ENCODE measurements around the gene MTHFD1L.

Gene MTHFD1L

DNA sequence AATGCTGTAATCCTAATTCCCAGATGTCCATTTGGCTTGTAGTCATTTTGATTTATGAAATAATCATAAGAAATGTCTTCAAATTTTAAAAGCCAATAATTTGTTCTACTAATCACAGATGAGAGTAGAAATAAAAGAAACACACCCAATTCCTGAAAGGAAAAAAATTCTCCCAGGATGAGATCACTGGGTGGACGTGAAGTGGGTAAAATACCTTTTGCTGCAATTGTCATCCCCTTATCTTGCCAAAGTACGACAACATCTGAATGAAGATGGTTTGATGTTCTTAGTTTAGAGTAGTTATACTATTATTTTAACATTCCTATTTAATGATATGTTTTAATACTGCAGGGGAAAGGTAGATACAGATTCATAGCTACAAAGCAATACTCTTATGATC is 33.7 kb downstream of the MTHFD1L start:
- Histone ChIP-seq H3K4me2 (ENCODE audit: insufficient read depth, low read length) (no peak overlapping the region), H3K27me3 (ENCODE audit: insufficient read depth, low read length, poor library complexity) (no peaks in the 10 kb centered on the region), H3K4me3 (ENCODE audit: low read depth in 1 of 2, low read length in 2 of 2) (no peak overlapping the region), H3K27ac (ENCODE audit: low read length) (no peak overlapping the region), H3K79me2 (ENCODE audit: insufficient read depth, low read length) (peaks cover 4% of the 10 kb centered on the region; the same call in 1 of the 2 replicates), H3K4me1 (ENCODE audit: insufficient read depth, low read length) (no peaks in the 10 kb centered on the region), H2AFZ (ENCODE audit: low read depth, low read length) (no peak overlapping the region), H4K20me1 (ENCODE audit: insufficient read depth, low read length) (peaks cover 13% of the 10 kb centered on the region; the same call in 1 of the 2 replicates), H3K9ac (ENCODE audit: low read depth, low read length) (no peak overlapping the region), H3K9me3 (ENCODE audit: insufficient read depth, low read length, severe bottlenecking) (no peaks in the 10 kb centered on the region), H3K36me3 (ENCODE audit: insufficient read depth, low read length) (peaks cover 49% of the 10 kb centered on the region)
- no peak for TF ChIP-seq EZH2 (IDR thresholded peaks at IDR 0.05; ENCODE audit: borderline replicate concordance, low read depth, low read length, severe bottlenecking)
- TF ChIP-seq, protein P1, sequence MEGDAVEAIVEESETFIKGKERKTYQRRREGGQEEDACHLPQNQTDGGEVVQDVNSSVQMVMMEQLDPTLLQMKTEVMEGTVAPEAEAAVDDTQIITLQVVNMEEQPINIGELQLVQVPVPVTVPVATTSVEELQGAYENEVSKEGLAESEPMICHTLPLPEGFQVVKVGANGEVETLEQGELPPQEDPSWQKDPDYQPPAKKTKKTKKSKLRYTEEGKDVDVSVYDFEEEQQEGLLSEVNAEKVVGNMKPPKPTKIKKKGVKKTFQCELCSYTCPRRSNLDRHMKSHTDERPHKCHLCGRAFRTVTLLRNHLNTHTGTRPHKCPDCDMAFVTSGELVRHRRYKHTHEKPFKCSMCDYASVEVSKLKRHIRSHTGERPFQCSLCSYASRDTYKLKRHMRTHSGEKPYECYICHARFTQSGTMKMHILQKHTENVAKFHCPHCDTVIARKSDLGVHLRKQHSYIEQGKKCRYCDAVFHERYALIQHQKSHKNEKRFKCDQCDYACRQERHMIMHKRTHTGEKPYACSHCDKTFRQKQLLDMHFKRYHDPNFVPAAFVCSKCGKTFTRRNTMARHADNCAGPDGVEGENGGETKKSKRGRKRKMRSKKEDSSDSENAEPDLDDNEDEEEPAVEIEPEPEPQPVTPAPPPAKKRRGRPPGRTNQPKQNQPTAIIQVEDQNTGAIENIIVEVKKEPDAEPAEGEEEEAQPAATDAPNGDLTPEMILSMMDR (IDR thresholded peaks at IDR 0.05; ENCODE audit: borderline replicate concordance, extremely low read depth, low read length, poor library complexity, severe bottlenecking), result no peak
- DNase-seq (no peak), ATAC-seq (ENCODE audit: insufficient read depth, low read depth) (no peak)

DNA sequence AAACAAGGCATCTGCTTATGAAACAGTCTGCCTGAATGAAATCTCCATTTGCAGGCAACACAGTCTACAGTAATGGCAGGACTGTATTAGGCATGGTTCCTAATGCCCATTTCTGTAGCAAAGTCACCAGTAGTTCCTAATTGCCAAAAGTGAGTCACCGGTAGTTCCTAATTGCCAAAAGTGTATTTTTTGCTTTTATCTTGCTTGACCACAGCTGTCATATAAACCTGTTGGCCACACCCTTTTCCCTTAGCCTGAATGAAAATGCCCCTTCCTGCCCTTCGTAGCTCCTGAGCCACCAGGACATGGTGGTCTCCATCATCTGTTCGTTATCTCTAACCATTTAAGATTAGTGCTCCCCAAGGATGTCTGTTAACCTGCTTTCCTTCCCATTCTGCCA is 34.5 kb downstream of the MTHFD1L start:
- DNase-seq (no peak), ATAC-seq (ENCODE audit: insufficient read depth, low read depth) (no peak)
- no peak overlapping the region for H3K9ac ChIP-seq (ENCODE audit: low read depth, low read length)
- no peak overlapping the region for H3K4me3 ChIP-seq (ENCODE audit: low read depth in 1 of 2, low read length in 2 of 2)
- TF ChIP-seq, protein P1 (IDR thresholded peaks at IDR 0.05; ENCODE audit: borderline replicate concordance, extremely low read depth, low read length, poor library complexity, severe bottlenecking), result no peak
- TF ChIP-seq EZH2 (IDR thresholded peaks at IDR 0.05; ENCODE audit: borderline replicate concordance, low read depth, low read length, severe bottlenecking), result no peak
- H3K9me3 ChIP-seq (ENCODE audit: insufficient read depth, low read length, severe bottlenecking), result no peaks in the 10 kb centered on the region
- H4K20me1 ChIP-seq (ENCODE audit: insufficient read depth, low read length), result peaks cover 10% of the 10 kb centered on the region; the same call in 1 of the 2 replicates
- no peak overlapping the region for H3K27ac ChIP-seq (ENCODE audit: low read length)
- peaks cover 52% of the 10 kb centered on the region for H3K36me3 ChIP-seq (ENCODE audit: insufficient read depth, low read length)
- H3K4me2 ChIP-seq (ENCODE audit: insufficient read depth, low read length), result no peak overlapping the region
- no peaks in the 10 kb centered on the region for H3K4me1 ChIP-seq (ENCODE audit: insufficient read depth, low read length)
- no peaks in the 10 kb centered on the region for H3K27me3 ChIP-seq (ENCODE audit: insufficient read depth, low read length, poor library complexity)
- H3K79me2 ChIP-seq (ENCODE audit: insufficient read depth, low read length), result peaks cover 4% of the 10 kb centered on the region; the same call in 1 of the 2 replicates
- no peak overlapping the region for H2AFZ ChIP-seq (ENCODE audit: low read depth, low read length)

DNA sequence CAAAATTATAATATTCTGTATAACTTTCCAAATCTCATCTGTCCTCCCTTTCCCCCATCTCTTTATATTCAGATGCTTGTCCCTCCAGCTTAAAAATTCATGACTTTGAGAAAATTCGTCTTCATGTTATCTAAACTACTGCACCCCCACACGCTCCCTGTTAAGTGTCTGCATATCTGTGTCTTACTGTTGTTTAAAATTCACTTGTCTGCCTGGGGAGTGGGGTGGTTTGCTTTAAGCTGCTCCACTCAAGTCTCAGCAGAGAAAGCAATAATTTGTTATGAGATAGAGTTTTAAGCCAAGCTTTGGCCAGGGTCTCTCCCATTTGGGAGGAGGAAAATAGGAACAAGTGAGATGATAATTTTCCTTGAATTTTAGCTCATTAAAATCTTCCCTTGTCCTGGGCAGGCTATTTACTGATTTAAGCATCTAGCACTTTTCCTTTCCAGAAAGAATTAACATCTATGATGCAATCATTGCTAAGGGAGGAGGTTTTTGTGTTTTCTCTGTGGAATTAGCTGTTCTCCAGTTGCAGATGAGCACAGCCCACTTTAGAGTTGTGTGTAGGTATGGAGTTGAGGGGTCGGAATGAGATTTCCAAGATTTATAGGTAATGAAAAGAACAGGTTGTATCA is 36.8 kb downstream of the MTHFD1L start:
- no peaks in the 10 kb centered on the region for H3K9me3 ChIP-seq (ENCODE audit: insufficient read depth, low read length, severe bottlenecking)
- no peaks in the 10 kb centered on the region for H3K27me3 ChIP-seq (ENCODE audit: insufficient read depth, low read length, poor library complexity)
- ATAC-seq (ENCODE audit: insufficient read depth, low read depth) (no peak), DNase-seq (no peak)
- no peak overlapping the region for H3K4me2 ChIP-seq (ENCODE audit: insufficient read depth, low read length)
- H3K36me3 ChIP-seq (ENCODE audit: insufficient read depth, low read length), result peaks cover 62% of the 10 kb centered on the region
- no peak overlapping the region for H3K4me3 ChIP-seq (ENCODE audit: low read depth in 1 of 2, low read length in 2 of 2)
- no peak overlapping the region for H3K9ac ChIP-seq (ENCODE audit: low read depth, low read length)
- no peak overlapping the region for H2AFZ ChIP-seq (ENCODE audit: low read depth, low read length)
- TF ChIP-seq, protein P1 (IDR thresholded peaks at IDR 0.05; ENCODE audit: borderline replicate concordance, extremely low read depth, low read length, poor library complexity, severe bottlenecking), result no peak
- no peak for TF ChIP-seq EZH2 (IDR thresholded peaks at IDR 0.05; ENCODE audit: borderline replicate concordance, low read depth, low read length, severe bottlenecking)
- peaks cover 2% of the 10 kb centered on the region; the same call in 1 of the 2 replicates for H3K79me2 ChIP-seq (ENCODE audit: insufficient read depth, low read length)
- no peak overlapping the region for H3K27ac ChIP-seq (ENCODE audit: low read length)
- no peaks in the 10 kb centered on the region for H3K4me1 ChIP-seq (ENCODE audit: insufficient read depth, low read length)
- no peaks in the 10 kb centered on the region; the same call in none of the 2 replicates for H4K20me1 ChIP-seq (ENCODE audit: insufficient read depth, low read length)

Data from DND-41 (cell line).